Measurements from ENCODE around the gene CSTB. TPM values are rescaled to one million over a fixed set of nuclear protein-coding genes. Genes with fewer than 3 reads are reported as not detected.

The CSTB gene
- total RNA-seq, 1 donor from 2014 or later: 7.1 TPM

DNA sequence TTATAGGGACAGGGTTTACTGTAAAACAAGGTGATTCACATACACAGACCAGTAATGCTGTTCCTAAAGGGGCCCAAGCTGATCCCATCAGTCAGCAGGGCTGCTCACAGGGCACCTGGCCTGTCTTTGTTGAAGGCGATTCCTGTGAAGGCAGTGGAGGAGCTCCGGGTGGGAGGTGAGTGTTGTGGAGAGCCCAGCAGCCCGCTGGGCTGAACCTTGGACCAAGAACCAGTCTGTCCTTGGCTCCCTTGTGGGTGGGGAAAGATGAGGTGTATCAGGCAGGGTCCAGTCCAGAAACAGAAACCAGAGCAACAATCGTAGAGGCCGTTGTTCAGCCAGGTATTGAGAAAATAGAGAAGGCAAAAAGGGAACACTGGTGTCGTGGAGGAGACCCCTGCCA, 44.6 kb downstream of the CSTB start:
- H3K27ac ChIP-seq: no peak overlapping the region
- no peak overlapping the region for H2AFZ ChIP-seq (replicated peaks)
- peaks cover 24% of the 10 kb centered on the region for H3K79me2 ChIP-seq (ENCODE audit: low read depth)
- Mint-ChIP-seq H3K4me3 (peak overlapping the region; percentile 65), H3K9me3 (no peaks in the 10 kb centered on the region), H3K27me3 (ENCODE audit: insufficient read depth, low read depth) (peaks cover 9% of the 10 kb centered on the region), H3K36me3 (peaks cover under 1% of the 10 kb centered on the region), H3K4me1 (peaks cover 38% of the 10 kb centered on the region), H3K27ac (peak overlapping the region; percentile 63)
- no peak for DNase-seq (ENCODE audit: low spot score)
- TF ChIP-seq, protein P1, sequence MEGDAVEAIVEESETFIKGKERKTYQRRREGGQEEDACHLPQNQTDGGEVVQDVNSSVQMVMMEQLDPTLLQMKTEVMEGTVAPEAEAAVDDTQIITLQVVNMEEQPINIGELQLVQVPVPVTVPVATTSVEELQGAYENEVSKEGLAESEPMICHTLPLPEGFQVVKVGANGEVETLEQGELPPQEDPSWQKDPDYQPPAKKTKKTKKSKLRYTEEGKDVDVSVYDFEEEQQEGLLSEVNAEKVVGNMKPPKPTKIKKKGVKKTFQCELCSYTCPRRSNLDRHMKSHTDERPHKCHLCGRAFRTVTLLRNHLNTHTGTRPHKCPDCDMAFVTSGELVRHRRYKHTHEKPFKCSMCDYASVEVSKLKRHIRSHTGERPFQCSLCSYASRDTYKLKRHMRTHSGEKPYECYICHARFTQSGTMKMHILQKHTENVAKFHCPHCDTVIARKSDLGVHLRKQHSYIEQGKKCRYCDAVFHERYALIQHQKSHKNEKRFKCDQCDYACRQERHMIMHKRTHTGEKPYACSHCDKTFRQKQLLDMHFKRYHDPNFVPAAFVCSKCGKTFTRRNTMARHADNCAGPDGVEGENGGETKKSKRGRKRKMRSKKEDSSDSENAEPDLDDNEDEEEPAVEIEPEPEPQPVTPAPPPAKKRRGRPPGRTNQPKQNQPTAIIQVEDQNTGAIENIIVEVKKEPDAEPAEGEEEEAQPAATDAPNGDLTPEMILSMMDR (IDR thresholded peaks at IDR 0.05): no peak
- TF ChIP-seq EZH2 (IDR thresholded peaks at IDR 0.05) (no peak), EZH2phosphoT487 (IDR thresholded peaks at IDR 0.05) (no peak)
- H3K9ac ChIP-seq: no peak overlapping the region
- H3K4me3 ChIP-seq: no peak overlapping the region
- no peaks in the 10 kb centered on the region for H3K27me3 ChIP-seq
- peaks cover 9% of the 10 kb centered on the region for H3F3A ChIP-seq (ENCODE audit: low read depth)
- no peaks in the 10 kb centered on the region for H3K4me1 ChIP-seq
- H3K36me3 ChIP-seq: no peaks in the 10 kb centered on the region
- no peaks in the 10 kb centered on the region for H3K9me3 ChIP-seq (ENCODE audit: low read depth)
- H3K4me2 ChIP-seq: no peak overlapping the region
- no peaks in the 10 kb centered on the region for H4K20me1 ChIP-seq (ENCODE audit: low read depth)

DNA sequence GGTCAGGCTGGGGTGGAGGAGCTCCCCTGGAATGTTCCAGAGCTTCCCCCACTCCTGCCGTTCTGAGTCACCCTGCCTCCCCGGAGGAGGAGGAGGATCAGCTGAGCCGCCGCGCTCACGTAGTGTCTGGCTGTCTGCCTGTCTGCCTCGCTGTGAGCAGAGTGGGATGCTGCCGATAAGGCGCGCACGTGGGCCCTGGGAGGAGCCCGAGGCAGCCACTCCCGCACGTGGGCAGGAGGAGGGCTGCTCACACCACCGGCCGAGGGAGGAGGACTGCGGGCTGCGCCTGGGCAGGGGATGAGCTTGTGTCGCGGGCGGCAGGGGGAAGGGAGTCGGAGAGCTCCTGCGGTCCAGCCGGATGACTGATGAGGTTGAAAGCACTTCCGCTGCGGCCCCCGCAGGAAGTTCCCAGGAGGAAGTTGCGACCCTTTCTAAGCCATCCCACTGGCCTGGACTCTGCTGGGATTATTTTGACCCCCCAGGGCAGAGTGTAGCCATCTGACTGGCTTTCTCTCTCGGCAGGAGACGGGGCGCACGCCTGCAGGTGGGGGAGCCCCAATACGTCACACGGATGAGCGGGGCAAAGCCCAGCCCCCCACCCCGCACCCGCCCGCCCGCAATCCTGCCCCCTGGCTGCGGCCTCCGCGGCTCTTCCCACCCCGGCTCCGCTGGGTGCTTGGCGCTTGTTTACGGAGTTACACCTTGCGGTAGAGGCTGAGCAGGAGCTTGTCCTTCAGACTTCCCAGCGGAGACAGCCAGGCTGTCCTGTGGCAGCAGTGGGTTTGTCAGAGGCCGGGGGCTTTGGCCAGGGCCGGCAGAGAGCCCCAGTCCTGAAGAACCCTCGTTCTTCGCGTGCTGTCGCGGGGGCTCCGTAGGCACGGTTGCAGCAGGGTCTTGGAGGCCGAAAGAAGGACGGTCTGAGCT, 47.4 kb downstream of the CSTB start:
- no peak for TF ChIP-seq EZH2 (IDR thresholded peaks at IDR 0.05)
- TF ChIP-seq EZH2phosphoT487 (IDR thresholded peaks at IDR 0.05): no peak
- TF ChIP-seq, protein P1 (IDR thresholded peaks at IDR 0.05): peak; percentile 56
- Histone ChIP-seq H3K27ac (no peak overlapping the region), H3K4me2 (peak overlapping the region; percentile 84), H3K9me3 (ENCODE audit: low read depth) (no peaks in the 10 kb centered on the region), H3K4me1 (no peaks in the 10 kb centered on the region), H3K4me3 (peak overlapping the region; percentile 63), H3K27me3 (no peaks in the 10 kb centered on the region), H2AFZ (replicated peaks) (peak overlapping the region; percentile 65), H4K20me1 (ENCODE audit: low read depth) (no peaks in the 10 kb centered on the region), H3K79me2 (ENCODE audit: low read depth) (peaks cover 24% of the 10 kb centered on the region), H3K36me3 (no peaks in the 10 kb centered on the region), H3F3A (ENCODE audit: low read depth) (peaks cover 9% of the 10 kb centered on the region), H3K9ac (peak overlapping the region; percentile 56)
- H3K27ac Mint-ChIP-seq: peak overlapping the region; percentile 93
- DNase-seq (ENCODE audit: low spot score): peak; percentile 87
- H3K9me3 Mint-ChIP-seq: no peaks in the 10 kb centered on the region
- H3K36me3 Mint-ChIP-seq: no peaks in the 10 kb centered on the region
- H3K4me3 Mint-ChIP-seq: peak overlapping the region; percentile 88
- H3K27me3 Mint-ChIP-seq (ENCODE audit: insufficient read depth, low read depth): peaks cover 9% of the 10 kb centered on the region
- peaks cover 37% of the 10 kb centered on the region for H3K4me1 Mint-ChIP-seq

DNA sequence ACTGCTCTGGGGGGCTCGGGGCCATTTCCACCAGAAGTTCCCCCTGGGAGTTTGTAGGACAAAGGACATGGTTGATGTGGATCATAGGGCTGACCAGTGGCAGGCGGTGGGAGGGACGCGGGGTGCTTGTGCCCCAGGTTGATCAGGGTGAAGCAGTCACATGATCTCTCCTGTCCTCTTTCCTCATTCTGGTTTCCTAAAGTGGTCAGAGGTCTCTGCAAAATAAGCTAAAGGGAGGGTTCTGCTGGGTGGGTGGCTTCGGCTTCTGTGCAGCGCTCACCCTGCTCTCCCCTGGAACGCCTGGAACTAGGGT, 48.0 kb downstream of the CSTB start:
- H3K4me1 ChIP-seq: no peaks in the 10 kb centered on the region
- no peaks in the 10 kb centered on the region for H3K27me3 ChIP-seq
- Mint-ChIP-seq H3K27ac (peak overlapping the region; percentile 60), H3K4me3 (peak overlapping the region; percentile 88), H3K4me1 (peaks cover 32% of the 10 kb centered on the region), H3K27me3 (ENCODE audit: insufficient read depth, low read depth) (peaks cover 7% of the 10 kb centered on the region), H3K36me3 (no peaks in the 10 kb centered on the region), H3K9me3 (no peaks in the 10 kb centered on the region)
- H2AFZ ChIP-seq (replicated peaks): no peak overlapping the region
- peak overlapping the region; percentile 63 for H3K4me3 ChIP-seq
- TF ChIP-seq EZH2phosphoT487 (IDR thresholded peaks at IDR 0.05) (no peak), EZH2 (IDR thresholded peaks at IDR 0.05) (no peak)
- TF ChIP-seq, protein P1 (IDR thresholded peaks at IDR 0.05): no peak
- no peaks in the 10 kb centered on the region for H4K20me1 ChIP-seq (ENCODE audit: low read depth)
- H3K9ac ChIP-seq: no peak overlapping the region
- H3K27ac ChIP-seq: no peak overlapping the region
- H3K36me3 ChIP-seq: no peaks in the 10 kb centered on the region
- H3F3A ChIP-seq (ENCODE audit: low read depth): peaks cover 9% of the 10 kb centered on the region
- no peak for DNase-seq (ENCODE audit: low spot score)
- H3K4me2 ChIP-seq: peak overlapping the region; percentile 84
- peaks cover 24% of the 10 kb centered on the region for H3K79me2 ChIP-seq (ENCODE audit: low read depth)
- no peaks in the 10 kb centered on the region for H3K9me3 ChIP-seq (ENCODE audit: low read depth)
